HFFc6 (cell line): ENCODE measurements around the gene GRIN3A. TPM values are rescaled to one million over a fixed set of nuclear protein-coding genes. Genes with fewer than 3 reads are reported as not detected.

ENCODE experiments used
- DNase-seq: peaks from one replicate; pipeline ENCODE4 v3.0.0-alpha.2; 2018
- H3K27ac Mint-ChIP-seq: 2 replicates; pipeline ENCODE4 v1.8.0; 2020; ENCODE audit warnings: mild to moderate bottlenecking, mixed read lengths
- H3K27me3 Mint-ChIP-seq: 2 replicates; pipeline ENCODE4 v1.8.0; 2021; ENCODE audit warnings: mild to moderate bottlenecking, moderate library complexity, mixed read lengths; ENCODE audit not compliant: insufficient read depth
- H3K36me3 Mint-ChIP-seq: 2 replicates; pipeline ENCODE4 v1.8.0; 2021; ENCODE audit warnings: low read depth, mixed read lengths
- H3K4me1 Mint-ChIP-seq: 2 replicates; pipeline ENCODE4 v1.8.0; 2020; ENCODE audit warnings: low read depth, mixed read lengths
- H3K4me3 Mint-ChIP-seq: 2 replicates; pipeline ENCODE4 v1.8.0; 2020; ENCODE audit warnings: mild to moderate bottlenecking, moderate library complexity, mixed read lengths
- H3K9me3 Mint-ChIP-seq: 2 replicates; pipeline ENCODE4 v1.8.0; 2020; ENCODE audit warnings: mild to moderate bottlenecking, mixed read lengths
- CTCF ChIP-seq: fragments of 200-600 bp; sonication (generic); IDR thresholded peaks from 2 replicates; pipeline ENCODE4 v1.5.0; 2021; ENCODE audit warnings: antibody characterized with exemption, mild to moderate bottlenecking
- total RNA-seq, 6 experiments: library from RNA; stranded (reverse); fragmentation: NEBNext Ultra II Directional; extraction: Animal tissue kit (Norgen Biotek cat#: 25700); gene quantifications; 2 replicates in 1 of 6; 3 replicates in 5 of 6; pipeline ENCODE4 v1.2.3, GENCODE V29; 2021

GRIN3A gene
- total RNA-seq, 6 experiments from 2014 or later: not detected

GRCh38 chr9:101639785-101640665 is 98.4 kb downstream of the GRIN3A start:
- Mint-ChIP-seq H3K27ac (no peak overlapping the region), H3K27me3 (no peaks in the 10 kb centered on the region)
- no peak for DNase-seq

DNA sequence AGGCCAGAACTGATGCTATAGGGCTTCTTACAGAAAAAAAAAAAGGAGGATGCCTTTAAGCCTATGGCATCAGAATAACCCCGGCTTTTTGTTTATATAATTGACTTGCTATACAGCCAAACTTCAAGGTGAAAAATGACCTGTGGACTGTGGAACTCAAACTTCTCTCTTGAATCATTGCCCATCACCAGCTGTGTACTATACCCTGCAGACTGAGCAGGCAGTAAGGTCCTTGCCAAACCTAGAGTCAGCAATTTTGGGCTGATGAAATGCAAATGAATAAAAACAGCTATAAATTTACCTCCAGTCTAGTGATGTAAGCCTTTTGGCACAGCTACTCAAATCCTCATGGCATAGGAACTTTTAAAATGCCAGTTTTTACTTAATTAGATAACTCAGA is 99.1 kb downstream of the GRIN3A start:
- no peak for TF ChIP-seq CTCF
- H3K4me3 Mint-ChIP-seq: no peak overlapping the region
- H3K9me3 Mint-ChIP-seq: peaks cover 3% of the 10 kb centered on the region
- no peaks in the 10 kb centered on the region for H3K4me1 Mint-ChIP-seq
- H3K27ac Mint-ChIP-seq: no peak overlapping the region
- no peak for DNase-seq
- H3K36me3 Mint-ChIP-seq: no peaks in the 10 kb centered on the region
- no peaks in the 10 kb centered on the region for H3K27me3 Mint-ChIP-seq

More at GRCh38 chr9:101639785-101640665, 98.4 kb downstream of the GRIN3A start:
- Mint-ChIP-seq H3K9me3 (peaks cover 3% of the 10 kb centered on the region), H3K4me3 (no peak overlapping the region), H3K36me3 (no peaks in the 10 kb centered on the region), H3K4me1 (no peaks in the 10 kb centered on the region)
- TF ChIP-seq CTCF: no peak

GRCh38 chr9:101636247-101636646 is 102.2 kb downstream of the GRIN3A start:
- TF ChIP-seq CTCF: no peak
- Mint-ChIP-seq H3K27ac (no peak overlapping the region), H3K27me3 (peaks cover 2% of the 10 kb centered on the region; the same call in 1 of the 2 replicates), H3K36me3 (no peaks in the 10 kb centered on the region), H3K9me3 (peaks cover 3% of the 10 kb centered on the region), H3K4me1 (no peaks in the 10 kb centered on the region), H3K4me3 (no peak overlapping the region)
- no peak for DNase-seq

- H3K9me3 Mint-ChIP-seq: no peaks in the 10 kb centered on the region; the same call in 1 of the 2 replicates
- DNase-seq: no peak
- H3K4me1 Mint-ChIP-seq: no peaks in the 10 kb centered on the region
- no peak for TF ChIP-seq CTCF
- H3K4me3 Mint-ChIP-seq: no peak overlapping the region
- H3K36me3 Mint-ChIP-seq: no peaks in the 10 kb centered on the region
- H3K27ac Mint-ChIP-seq: no peak overlapping the region
- H3K27me3 Mint-ChIP-seq: peaks cover 2% of the 10 kb centered on the region; the same call in 1 of the 2 replicates
Observed at GRCh38 chr9:101635473-101635872, 103.0 kb downstream of the GRIN3A start.

DNA sequence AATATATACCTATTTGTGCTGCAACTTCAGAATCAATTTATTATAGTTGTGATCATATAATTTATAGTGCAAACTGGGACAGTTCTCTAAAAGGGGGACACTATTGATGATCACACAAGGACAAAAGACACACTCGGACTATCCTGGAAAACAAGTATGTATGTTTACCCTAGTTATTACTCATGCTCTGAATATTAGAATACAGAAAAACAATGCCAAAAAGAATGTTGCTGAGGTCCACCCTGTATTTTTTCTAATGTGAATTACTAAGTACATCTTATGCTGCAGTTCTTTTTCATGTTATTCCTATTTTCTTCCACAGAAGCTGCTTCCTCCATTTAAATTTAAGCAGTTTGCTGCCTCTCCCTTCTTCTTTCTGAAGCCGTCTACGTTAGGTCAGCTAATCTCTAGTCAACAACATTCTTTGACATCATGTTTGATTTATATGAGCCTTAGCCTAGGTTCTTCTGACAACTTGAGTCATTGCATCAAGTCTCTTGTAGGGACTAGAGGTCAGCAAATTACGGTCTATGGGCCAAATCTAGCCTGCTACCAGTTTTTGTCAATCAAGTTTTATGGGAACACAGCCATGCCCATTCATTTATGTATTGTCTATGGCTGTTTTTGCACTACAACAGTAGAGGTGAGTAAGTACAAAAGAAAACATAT is 103.6 kb downstream of the GRIN3A start:
- Mint-ChIP-seq H3K9me3 (no peaks in the 10 kb centered on the region; the same call in 1 of the 2 replicates), H3K4me3 (no peak overlapping the region), H3K27ac (no peak overlapping the region), H3K4me1 (no peaks in the 10 kb centered on the region), H3K36me3 (no peaks in the 10 kb centered on the region), H3K27me3 (peaks cover 2% of the 10 kb centered on the region; the same call in 1 of the 2 replicates)
- DNase-seq: no peak
- no peak for TF ChIP-seq CTCF
